GM18909 (cell line): ENCODE results near the gene BMPR1B.
"Not testable (repeated sequence)": the region's sequence is repeated elsewhere in the genome, so short reads cannot be mapped to it uniquely, and the experiment has no call there.

Experiments
- ATAC-seq: cut with Tn5 transposase; IDR thresholded peaks from one replicate; pipeline ENCODE4 v1.9.1; 2021; ENCODE audit warnings: mild to moderate bottlenecking; ENCODE audit not compliant: unreplicated experiment, poor library complexity

BMPR1B gene

GRCh38 chr4:94828882-94829281, 71.1 kb downstream of the BMPR1B start:
- ATAC-seq: no peak

GRCh38 chr4:94831607-94832006, 73.9 kb downstream of the BMPR1B start:
- no peak for ATAC-seq

GRCh38 chr4:94832329-94832728, 74.6 kb downstream of the BMPR1B start:
- ATAC-seq: not testable (repeated sequence)

DNA sequence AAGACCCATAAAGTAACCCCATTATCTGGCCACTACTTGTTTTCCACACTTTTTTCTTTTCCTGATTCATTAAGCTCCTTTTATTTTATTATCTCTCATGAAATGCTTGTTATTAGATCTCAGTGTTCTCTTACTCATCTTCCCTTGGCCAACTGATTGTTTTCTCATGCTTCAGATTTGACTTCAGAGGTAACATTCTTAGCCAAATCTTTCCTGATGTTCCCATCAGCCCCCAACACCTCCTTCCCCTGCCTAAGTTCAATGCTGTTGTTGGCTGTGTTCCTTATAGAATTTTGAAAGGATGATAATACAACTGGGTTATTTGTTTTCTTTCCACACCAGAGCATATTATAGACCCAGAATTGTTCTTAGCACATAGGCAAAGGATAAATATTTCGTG, 75.6 kb downstream of the BMPR1B start:
- ATAC-seq: no peak

GRCh38 chr4:94834501-94834900, 76.7 kb downstream of the BMPR1B start:
- ATAC-seq: no peak

GRCh38 chr4:94841166-94841863, 83.6 kb downstream of the BMPR1B start:
- ATAC-seq: not testable (repeated sequence)

DNA sequence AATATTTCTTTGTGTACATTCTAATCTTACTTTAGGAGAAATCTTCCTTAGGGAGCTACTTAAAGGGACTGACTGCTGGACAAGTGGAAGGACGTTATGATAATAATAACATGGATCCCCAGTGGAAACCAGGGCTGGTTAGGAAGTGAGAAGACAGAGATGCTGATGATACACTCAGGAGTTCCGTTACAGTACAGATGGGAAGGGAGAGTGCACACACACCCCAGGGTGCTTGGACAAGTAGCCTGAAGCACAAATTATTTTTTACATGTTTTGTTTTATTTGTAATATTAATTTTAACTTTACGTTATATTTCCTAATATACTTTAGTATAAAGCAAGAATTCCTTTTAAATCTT, 84.1 kb downstream of the BMPR1B start:
- ATAC-seq: no peak

DNA sequence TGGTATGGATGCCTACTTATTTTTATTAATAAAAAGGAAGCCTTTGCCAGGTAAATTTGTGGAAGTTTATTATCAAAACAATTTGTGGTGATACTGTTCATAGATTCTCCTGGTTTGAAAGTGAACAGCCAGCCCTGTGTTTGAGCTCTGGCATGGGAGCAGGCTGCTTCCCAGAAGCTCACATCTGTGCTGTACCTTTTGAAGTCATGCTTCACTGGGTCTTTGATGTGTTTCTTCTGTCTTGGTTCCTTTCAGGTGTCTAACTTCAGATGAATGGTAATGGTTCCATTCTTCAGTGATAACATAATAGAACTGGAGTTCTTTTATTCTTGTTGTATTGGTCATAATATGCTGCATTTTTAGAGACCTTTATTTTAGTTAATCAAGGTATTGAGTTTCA, 85.5 kb downstream of the BMPR1B start:
- no peak for ATAC-seq

DNA sequence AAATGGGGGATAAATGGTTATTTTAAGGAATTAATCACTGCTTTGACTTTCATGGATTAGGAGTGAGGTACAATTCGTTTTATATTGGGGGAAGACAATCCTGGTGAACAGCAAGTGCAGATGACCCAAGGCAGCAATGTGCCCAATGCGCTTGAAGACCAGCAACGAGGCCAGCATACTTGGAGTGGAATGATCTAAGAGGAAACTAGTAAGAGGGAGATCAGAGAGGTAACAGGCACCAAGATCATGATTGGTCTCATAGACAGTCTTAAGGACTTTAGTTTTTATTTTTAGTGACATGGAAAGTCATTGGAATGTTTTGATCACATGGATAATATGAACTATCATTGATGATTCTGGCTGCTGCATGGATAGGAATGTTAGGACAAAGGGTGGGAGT, 90.6 kb downstream of the BMPR1B start:
- no peak for ATAC-seq

- ATAC-seq: no peak
Measured at GRCh38 chr4:94849901-94850300, 92.1 kb downstream of the BMPR1B start.

- ATAC-seq: no peak
Measured at GRCh38 chr4:94852616-94853015, 94.9 kb downstream of the BMPR1B start.

DNA sequence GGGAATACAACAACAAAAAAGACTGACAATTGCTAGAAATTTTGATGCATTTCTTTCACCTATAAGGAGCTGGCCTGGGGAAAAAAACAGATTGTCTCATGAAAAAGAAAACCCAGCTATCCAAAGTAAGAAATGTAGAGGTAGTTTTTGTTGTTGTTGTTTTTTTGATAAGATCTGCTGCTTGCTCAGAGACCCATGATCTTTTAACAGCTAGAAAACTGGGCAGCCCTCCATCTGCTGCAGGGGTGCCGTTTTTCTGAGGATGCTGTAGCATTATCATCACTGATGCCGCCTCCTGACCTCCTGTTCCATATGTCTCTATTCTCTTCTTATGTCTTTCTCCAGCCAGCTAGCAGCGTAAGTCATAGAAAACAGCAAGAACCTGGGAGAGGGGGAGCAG, 98.3 kb downstream of the BMPR1B start:
- ATAC-seq: no peak

GRCh38 chr4:94870146-94870545, 112.4 kb downstream of the BMPR1B start:
- no peak for ATAC-seq

GRCh38 chr4:94871644-94872305, 114.0 kb downstream of the BMPR1B start:
- no peak for ATAC-seq

GRCh38 chr4:94877973-94878372, 120.2 kb downstream of the BMPR1B start:
- no peak for ATAC-seq

- no peak for ATAC-seq
Measured at GRCh38 chr4:94880956-94881355, 123.2 kb downstream of the BMPR1B start.

DNA sequence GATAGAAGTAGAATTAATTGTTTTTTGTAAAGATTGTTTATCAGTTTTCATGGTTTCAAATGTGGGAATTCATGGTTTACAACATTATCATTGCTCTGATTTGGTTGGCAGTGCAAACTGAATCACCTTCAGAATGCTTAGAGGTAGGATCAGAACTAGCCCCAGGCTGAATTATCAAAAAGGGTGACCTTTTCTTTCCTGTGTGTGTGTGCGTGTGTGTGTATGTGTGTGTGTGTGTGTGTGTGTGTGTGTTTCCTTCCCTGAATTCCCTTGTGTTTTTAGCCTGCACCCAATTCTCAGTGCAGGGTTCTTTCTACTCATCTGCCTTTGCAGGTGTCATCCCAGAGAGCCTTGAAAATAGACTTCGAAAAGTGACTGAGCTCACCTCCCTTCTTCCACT, 125.0 kb downstream of the BMPR1B start:
- ATAC-seq: no peak

- ATAC-seq: no peak
Measured at GRCh38 chr4:94887027-94887426, 129.3 kb downstream of the BMPR1B start.

GRCh38 chr4:94889523-94889922, 131.8 kb downstream of the BMPR1B start:
- no peak for ATAC-seq

DNA sequence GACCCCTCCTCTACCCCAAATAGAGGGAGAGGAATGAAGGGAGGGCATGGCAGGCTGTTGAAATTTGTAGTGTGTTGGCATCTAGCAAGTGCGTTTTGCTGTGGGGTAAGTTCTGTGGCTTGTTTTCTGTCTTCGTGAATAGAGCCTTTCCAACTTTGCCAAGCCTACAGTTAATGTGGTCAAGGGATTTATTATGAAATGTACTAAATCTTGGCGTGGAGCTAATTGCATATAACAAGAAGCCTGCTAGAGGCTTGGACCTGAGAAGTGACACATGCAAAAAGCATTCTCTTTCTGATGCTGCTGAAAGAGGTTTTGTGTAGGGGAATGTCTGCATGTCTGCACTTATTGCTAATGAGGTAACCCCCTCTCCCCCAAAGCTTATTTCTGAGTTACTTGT, 132.2 kb downstream of the BMPR1B start:
- no peak for ATAC-seq

DNA sequence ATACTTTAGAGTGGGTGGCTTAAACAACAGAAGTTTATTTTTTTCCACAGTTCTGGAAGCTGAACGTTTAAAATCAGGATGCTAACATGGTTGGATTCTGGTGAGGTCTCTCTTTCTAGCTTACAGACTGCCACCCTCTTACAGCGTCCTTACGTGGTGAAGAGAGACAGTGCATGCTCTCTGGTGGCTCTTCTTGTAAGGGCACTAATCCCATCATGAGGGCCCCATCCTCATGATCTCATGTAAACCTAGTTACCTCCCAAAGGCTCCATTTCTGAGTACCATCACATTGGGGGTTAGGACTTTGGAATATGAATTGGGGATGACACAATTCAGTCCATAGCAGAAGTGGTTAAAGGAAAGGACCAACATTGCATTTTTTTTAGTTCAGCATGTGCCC, 132.8 kb downstream of the BMPR1B start:
- no peak for ATAC-seq

GRCh38 chr4:94892051-94892450, 134.3 kb downstream of the BMPR1B start:
- no peak for ATAC-seq
